C4-2B (cell line): ENCODE results near the gene KRTAP12-2.

Experiments used
- ZFX ChIP-seq: fragments of 450-650 bp; IDR thresholded peaks from 2 replicates; pipeline ENCODE4 v1.6.1; 2017
- TF ChIP-seq, protein P1 (sequence below): fragments of 450-650 bp; conservative IDR thresholded peaks from 2 replicates; pipeline ENCODE4 v1.5.1; 2017; ENCODE audit warnings: mild to moderate bottlenecking

- TF ChIP-seq, protein P1, sequence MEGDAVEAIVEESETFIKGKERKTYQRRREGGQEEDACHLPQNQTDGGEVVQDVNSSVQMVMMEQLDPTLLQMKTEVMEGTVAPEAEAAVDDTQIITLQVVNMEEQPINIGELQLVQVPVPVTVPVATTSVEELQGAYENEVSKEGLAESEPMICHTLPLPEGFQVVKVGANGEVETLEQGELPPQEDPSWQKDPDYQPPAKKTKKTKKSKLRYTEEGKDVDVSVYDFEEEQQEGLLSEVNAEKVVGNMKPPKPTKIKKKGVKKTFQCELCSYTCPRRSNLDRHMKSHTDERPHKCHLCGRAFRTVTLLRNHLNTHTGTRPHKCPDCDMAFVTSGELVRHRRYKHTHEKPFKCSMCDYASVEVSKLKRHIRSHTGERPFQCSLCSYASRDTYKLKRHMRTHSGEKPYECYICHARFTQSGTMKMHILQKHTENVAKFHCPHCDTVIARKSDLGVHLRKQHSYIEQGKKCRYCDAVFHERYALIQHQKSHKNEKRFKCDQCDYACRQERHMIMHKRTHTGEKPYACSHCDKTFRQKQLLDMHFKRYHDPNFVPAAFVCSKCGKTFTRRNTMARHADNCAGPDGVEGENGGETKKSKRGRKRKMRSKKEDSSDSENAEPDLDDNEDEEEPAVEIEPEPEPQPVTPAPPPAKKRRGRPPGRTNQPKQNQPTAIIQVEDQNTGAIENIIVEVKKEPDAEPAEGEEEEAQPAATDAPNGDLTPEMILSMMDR: no peak
- no peak for TF ChIP-seq ZFX
Measured at GRCh38 chr21:44640761-44641160, 26.0 kb downstream of the KRTAP12-2 start.
